Uterus (tissue), 2 donors: ENCODE results near the gene MUC2.

Source experiments
- POLR2A ChIP-seq, 2 donors: fragments of 450-650 bp; IDR thresholded peaks; one replicate each; pipeline ENCODE4 v1.6.1; 2016; ENCODE audit warnings: antibody characterized with exemption in 2 of 2, mild to moderate bottlenecking in 1 of 2, moderate library complexity in 1 of 2
- TF ChIP-seq, protein P1 (sequence below), 4 experiments: fragments of 200-600 bp in 2 of 4; fragments of 450-650 bp in 2 of 4; sonication (generic) in 2 of 4; IDR thresholded peaks; one replicate each; pipeline ENCODE4 v1.5.1; 2016 to 2019; ENCODE audit warnings: antibody characterized with exemption in 4 of 4, mild to moderate bottlenecking in 2 of 4, moderate library complexity in 1 of 4

DNA sequence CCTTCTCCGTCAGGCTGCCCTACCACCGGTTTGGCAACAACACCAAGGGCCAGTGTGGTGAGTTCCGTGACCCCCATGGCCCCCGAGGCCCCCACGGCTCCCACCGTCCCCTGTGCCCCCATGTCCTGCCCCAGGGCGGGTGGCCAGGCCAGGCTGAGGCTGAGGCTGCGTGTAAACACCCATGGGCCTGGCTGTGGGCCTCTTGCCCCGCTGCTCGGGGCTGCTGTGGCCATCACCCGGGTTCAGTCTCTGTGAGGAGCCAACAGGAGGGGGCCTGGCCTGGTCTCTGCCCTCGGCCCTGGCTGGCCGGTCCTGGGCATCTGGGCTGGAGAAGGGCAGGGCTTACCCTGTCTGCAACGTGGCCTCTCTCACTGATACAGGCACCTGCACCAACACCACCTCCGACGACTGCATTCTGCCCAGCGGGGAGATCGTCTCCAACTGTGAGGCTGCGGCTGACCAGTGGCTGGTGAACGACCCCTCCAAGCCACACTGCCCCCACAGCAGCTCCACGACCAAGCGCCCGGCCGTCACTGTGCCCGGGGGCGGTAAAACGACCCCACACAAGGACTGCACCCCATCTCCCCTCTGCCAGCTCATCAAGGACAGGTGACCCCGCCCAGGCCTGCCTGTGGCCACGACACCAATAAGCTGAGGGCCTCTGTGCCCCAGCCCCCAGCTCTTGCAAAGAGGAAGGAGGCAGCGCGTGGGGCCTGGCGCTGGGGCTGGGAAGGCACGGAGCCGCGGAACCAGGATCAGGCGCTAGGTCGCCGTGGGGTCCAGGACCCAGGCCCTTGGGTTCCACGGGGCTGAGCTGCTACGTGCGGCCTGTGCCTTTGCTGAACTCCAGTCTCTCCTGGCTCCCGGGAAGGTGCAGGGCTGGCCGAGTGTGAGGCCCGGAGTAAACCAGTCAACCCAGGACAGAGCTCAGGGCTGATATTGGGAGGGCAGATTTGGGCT lies 29.0 kb downstream of the MUC2 start:
- TF ChIP-seq, protein P1, sequence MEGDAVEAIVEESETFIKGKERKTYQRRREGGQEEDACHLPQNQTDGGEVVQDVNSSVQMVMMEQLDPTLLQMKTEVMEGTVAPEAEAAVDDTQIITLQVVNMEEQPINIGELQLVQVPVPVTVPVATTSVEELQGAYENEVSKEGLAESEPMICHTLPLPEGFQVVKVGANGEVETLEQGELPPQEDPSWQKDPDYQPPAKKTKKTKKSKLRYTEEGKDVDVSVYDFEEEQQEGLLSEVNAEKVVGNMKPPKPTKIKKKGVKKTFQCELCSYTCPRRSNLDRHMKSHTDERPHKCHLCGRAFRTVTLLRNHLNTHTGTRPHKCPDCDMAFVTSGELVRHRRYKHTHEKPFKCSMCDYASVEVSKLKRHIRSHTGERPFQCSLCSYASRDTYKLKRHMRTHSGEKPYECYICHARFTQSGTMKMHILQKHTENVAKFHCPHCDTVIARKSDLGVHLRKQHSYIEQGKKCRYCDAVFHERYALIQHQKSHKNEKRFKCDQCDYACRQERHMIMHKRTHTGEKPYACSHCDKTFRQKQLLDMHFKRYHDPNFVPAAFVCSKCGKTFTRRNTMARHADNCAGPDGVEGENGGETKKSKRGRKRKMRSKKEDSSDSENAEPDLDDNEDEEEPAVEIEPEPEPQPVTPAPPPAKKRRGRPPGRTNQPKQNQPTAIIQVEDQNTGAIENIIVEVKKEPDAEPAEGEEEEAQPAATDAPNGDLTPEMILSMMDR (IDR thresholded peaks at IDR 0.05) = no peak
- TF ChIP-seq POLR2A (IDR thresholded peaks at IDR 0.05) = no peak
